Colonic mucosa (tissue), 4 donors: ENCODE measurements around the gene RHOBTB3. TPM values are rescaled to one million over a fixed set of nuclear protein-coding genes. Genes with fewer than 3 reads are reported as not detected.
"Not testable (repeated sequence)": the region's sequence is repeated elsewhere in the genome, so short reads cannot be mapped to it uniquely, and the experiment has no call there.

Experiments used
- DNase-seq: peaks from one replicate; pipeline ENCODE4 v3.0.0-alpha.2; 2020
- H3K27ac ChIP-seq: fragments of 200-600 bp; one replicate; pipeline ENCODE4 v1.8.0; 2021
- H3K27me3 ChIP-seq: fragments of 200-600 bp; one replicate; pipeline ENCODE4 v1.8.0; 2021
- H3K36me3 ChIP-seq: fragments of 200-600 bp; one replicate; pipeline ENCODE4 v1.8.0; 2021
- H3K4me1 ChIP-seq: fragments of 200-600 bp; one replicate; pipeline ENCODE4 v1.8.0; 2021; ENCODE audit warnings: mild to moderate bottlenecking
- H3K4me3 ChIP-seq: fragments of 200-600 bp; one replicate; pipeline ENCODE4 v1.8.0; 2021
- H3K9ac ChIP-seq, 2 donors: one replicate each; pipeline ENCODE4 v1.7.0; 2013; ENCODE audit warnings: control low read depth in 2 of 2, low read depth in 2 of 2, low read length in 2 of 2
- H3K9me3 ChIP-seq: fragments of 200-600 bp; one replicate; pipeline ENCODE4 v1.8.0; 2021
- intact Hi-C: fragments of 100-400 bp; cut with DNase I; formaldehyde crosslinking; loops from one replicate; pipeline ENCODE4 v1.14.1; 2022
- total RNA-seq, 2 donors: library from RNA; stranded (reverse); fragmentation: NEBNext Ultra II Directional in 1 of 2; extraction: Animal tissue kit (Norgen Biotek cat#: 25700) in 1 of 2; gene quantifications; one replicate each; pipeline ENCODE4 v1.2.1, GENCODE V29; 2021
- TF ChIP-seq, protein P1 (sequence below): fragments of 200-600 bp; IDR thresholded peaks from one replicate; pipeline ENCODE4 v1.8.0; 2022; ENCODE audit warnings: antibody characterized with exemption, mild to moderate bottlenecking
- donor health status: healthy.
- donor health status: DM: no; HTN: no; CAD: no.
- donor health status: DM: no; HTN: no; CAD: no.

Gene RHOBTB3
- total RNA-seq, 2 donors from 2014 or later: 50.0 to 59.0 TPM

- DNase-seq: peak; percentile 87
- intact Hi-C loops: no loop called here
These were observed 77.0 kb downstream of the RHOBTB3 start for GRCh38 chr5:95808013-95808685.

GRCh38 chr5:95808686-95809413, 77.7 kb downstream of the RHOBTB3 start:
- peak; percentile 75 for DNase-seq
- Histone ChIP-seq H3K4me1 (peaks cover 29% of the 10 kb centered on the region), H3K9ac (peak overlapping the region; percentile 51 to 57), H3K4me3 (no peak overlapping the region), H3K27ac (peak overlapping the region; percentile 58), H3K9me3 (no peaks in the 10 kb centered on the region), H3K27me3 (no peaks in the 10 kb centered on the region), H3K36me3 (no peaks in the 10 kb centered on the region)
- intact Hi-C loops: no loop called here
- TF ChIP-seq, protein P1, sequence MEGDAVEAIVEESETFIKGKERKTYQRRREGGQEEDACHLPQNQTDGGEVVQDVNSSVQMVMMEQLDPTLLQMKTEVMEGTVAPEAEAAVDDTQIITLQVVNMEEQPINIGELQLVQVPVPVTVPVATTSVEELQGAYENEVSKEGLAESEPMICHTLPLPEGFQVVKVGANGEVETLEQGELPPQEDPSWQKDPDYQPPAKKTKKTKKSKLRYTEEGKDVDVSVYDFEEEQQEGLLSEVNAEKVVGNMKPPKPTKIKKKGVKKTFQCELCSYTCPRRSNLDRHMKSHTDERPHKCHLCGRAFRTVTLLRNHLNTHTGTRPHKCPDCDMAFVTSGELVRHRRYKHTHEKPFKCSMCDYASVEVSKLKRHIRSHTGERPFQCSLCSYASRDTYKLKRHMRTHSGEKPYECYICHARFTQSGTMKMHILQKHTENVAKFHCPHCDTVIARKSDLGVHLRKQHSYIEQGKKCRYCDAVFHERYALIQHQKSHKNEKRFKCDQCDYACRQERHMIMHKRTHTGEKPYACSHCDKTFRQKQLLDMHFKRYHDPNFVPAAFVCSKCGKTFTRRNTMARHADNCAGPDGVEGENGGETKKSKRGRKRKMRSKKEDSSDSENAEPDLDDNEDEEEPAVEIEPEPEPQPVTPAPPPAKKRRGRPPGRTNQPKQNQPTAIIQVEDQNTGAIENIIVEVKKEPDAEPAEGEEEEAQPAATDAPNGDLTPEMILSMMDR: no peak

More at GRCh38 chr5:95808013-95808685, 77.0 kb downstream of the RHOBTB3 start:
- peak overlapping the region; percentile 51 to 57 for H3K9ac ChIP-seq
- peaks cover 29% of the 10 kb centered on the region for H3K4me1 ChIP-seq
- TF ChIP-seq, protein P1: no peak
- no peak overlapping the region for H3K4me3 ChIP-seq
- no peaks in the 10 kb centered on the region for H3K9me3 ChIP-seq
- peak overlapping the region; percentile 58 for H3K27ac ChIP-seq
- no peaks in the 10 kb centered on the region for H3K27me3 ChIP-seq
- H3K36me3 ChIP-seq: no peaks in the 10 kb centered on the region

- intact Hi-C loops: no loop called here
- TF ChIP-seq, protein P1: no peak
- no peaks in the 10 kb centered on the region for H3K9me3 ChIP-seq
- no peaks in the 10 kb centered on the region for H3K27me3 ChIP-seq
- peaks cover 29% of the 10 kb centered on the region for H3K4me1 ChIP-seq
- no peaks in the 10 kb centered on the region for H3K36me3 ChIP-seq
- DNase-seq: no peak
- H3K9ac ChIP-seq: peak overlapping the region in 1 of 2 donors; percentile 57
- H3K4me3 ChIP-seq: no peak overlapping the region
- H3K27ac ChIP-seq: peak overlapping the region; percentile 58
These were observed 78.4 kb downstream of the RHOBTB3 start for GRCh38 chr5:95809414-95809960.

GRCh38 chr5:95810305-95811125, 79.4 kb downstream of the RHOBTB3 start:
- no peak for DNase-seq
- peaks cover 29% of the 10 kb centered on the region for H3K4me1 ChIP-seq
- intact Hi-C loops: no loop called here

DNA sequence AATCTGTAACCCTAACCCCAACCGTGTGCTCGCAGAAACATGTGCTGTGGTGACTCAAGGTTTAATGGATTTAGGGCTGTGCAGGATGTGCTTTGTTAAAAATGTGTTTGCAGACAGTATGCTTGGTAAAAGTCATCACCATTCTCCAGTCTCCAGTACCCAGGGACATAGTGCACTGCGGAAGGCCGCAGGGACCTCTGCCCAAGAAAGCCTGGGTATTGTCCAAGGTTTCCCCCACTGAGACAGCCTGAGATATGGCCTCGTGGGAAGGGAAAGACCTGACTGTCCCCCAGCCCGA, 79.9 kb downstream of the RHOBTB3 start:
- Histone ChIP-seq H3K4me1 (peaks cover 29% of the 10 kb centered on the region), H3K27ac (peak overlapping the region; percentile 58)
- DNase-seq, H3K9ac ChIP-seq, H3K4me3 ChIP-seq, H3K9me3 ChIP-seq, H3K36me3 ChIP-seq, intact Hi-C loops, H3K27me3 ChIP-seq: not testable (repeated sequence)

More at GRCh38 chr5:95810305-95811125, 79.4 kb downstream of the RHOBTB3 start:
- no peak overlapping the region for H3K4me3 ChIP-seq
- no peaks in the 10 kb centered on the region for H3K9me3 ChIP-seq
- H3K36me3 ChIP-seq: no peaks in the 10 kb centered on the region
- TF ChIP-seq, protein P1: no peak
- H3K27ac ChIP-seq: peak overlapping the region; percentile 58
- no peaks in the 10 kb centered on the region for H3K27me3 ChIP-seq
- peak overlapping the region in 1 of 2 donors; percentile 61 for H3K9ac ChIP-seq

DNA sequence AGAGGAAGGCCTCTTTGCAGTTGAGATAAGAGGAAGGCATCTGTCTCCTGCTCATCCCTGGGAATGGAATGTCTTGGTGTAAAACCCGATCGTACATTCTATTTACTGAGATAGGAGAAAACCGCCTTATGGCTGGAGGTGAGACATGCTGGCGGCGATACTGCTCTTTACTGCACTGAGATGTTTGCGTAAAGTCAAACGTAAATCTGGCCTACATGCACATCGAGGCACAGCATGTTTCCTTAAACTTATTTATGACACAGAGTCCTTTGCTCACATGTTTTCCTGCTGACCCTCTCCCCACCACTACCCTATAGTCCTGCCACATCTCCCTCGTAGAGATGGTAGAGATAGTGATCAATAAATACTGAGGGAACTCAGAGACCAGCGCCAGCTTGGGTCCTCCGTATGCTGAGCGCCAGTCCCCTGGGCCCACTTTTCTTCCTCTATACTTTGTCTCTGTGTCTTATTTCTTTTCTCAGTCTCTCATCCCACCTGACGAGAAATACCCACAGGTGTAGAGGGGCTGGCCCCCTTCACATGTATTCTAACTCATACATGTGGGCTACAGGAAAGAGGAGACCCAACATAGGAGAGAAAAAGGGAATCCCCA, 80.4 kb downstream of the RHOBTB3 start:
- H3K27me3 ChIP-seq, H3K9me3 ChIP-seq, intact Hi-C loops, H3K9ac ChIP-seq, DNase-seq, H3K36me3 ChIP-seq, H3K4me3 ChIP-seq: not testable (repeated sequence)
- H3K27ac ChIP-seq: peak overlapping the region; percentile 58
- H3K4me1 ChIP-seq: peaks cover 29% of the 10 kb centered on the region
